Thoracic aorta (tissue), 2 donors: ENCODE measurements around the gene NOD2. TPM values are rescaled to one million over a fixed set of nuclear protein-coding genes. Genes with fewer than 3 reads are reported as not detected.

ENCODE experiments used
- ATAC-seq: fragments of 150-250 bp; one replicate; pipeline ENCODE4 v1.8.0; 2017; ENCODE audit warnings: low read depth; ENCODE audit not compliant: insufficient number of reproducible peaks, low FRiP score
- DNase-seq: peaks from one replicate; pipeline ENCODE4 v3.0.0-alpha.2; 2020; ENCODE audit warnings: low spot score
- H3K27ac ChIP-seq, 2 donors: fragments of 200-600 bp; sonication (generic); 1 replicate in 1 of 2; 2 replicates in 1 of 2; pipeline ENCODE4 v1.5.1; 2016; ENCODE audit warnings: mild to moderate bottlenecking in 2 of 2, moderate library complexity in 2 of 2
- H3K27me3 ChIP-seq: fragments of 200-600 bp; sonication (generic); replicated peaks from 2 replicates; pipeline ENCODE4 v1.6.0; 2016; ENCODE audit warnings: mild to moderate bottlenecking; ENCODE audit not compliant: insufficient read depth
- H3K36me3 ChIP-seq: fragments of 200-600 bp; sonication (generic); one replicate; pipeline ENCODE4 v1.5.1; 2016
- H3K4me1 ChIP-seq, 2 donors: fragments of 200-600 bp; sonication (generic); 1 replicate in 1 of 2; 2 replicates in 1 of 2; pipeline versions ENCODE4 v1.5.1 to v1.6.0; 2016; ENCODE audit warnings: low read depth in 2 of 2, mild to moderate bottlenecking in 1 of 2; ENCODE audit not compliant: control insufficient read depth in 1 of 2
- H3K4me3 ChIP-seq: fragments of 200-600 bp; sonication (generic); 2 replicates; pipeline ENCODE4 v1.5.1; 2016; ENCODE audit warnings: mild to moderate bottlenecking
- H3K9me3 ChIP-seq: fragments of 200-600 bp; sonication (generic); 2 replicates; pipeline ENCODE4 v1.5.1; 2016
- CTCF ChIP-seq: fragments of 200-600 bp; sonication (generic); IDR thresholded peaks from one replicate; pipeline ENCODE4 v1.5.1; 2019; ENCODE audit warnings: antibody characterized with exemption
- total RNA-seq, 2 donors: library from RNA; depleted of rRNA; stranded (reverse); fragments of >200 nt; gene quantifications; one replicate each; pipeline versions ENCODE4 v1.1.0 to v1.2.3, GENCODE V29; 2016

The NOD2 gene
- total RNA-seq, 2 donors from 2014 or later: 7.4 to 10.9 TPM

GRCh38 chr16:50702725-50703124 lies 9.3 kb downstream of the NOD2 start:
- DNase-seq (no peak), ATAC-seq (no peak)
- Histone ChIP-seq H3K27me3 (no peaks in the 10 kb centered on the region), H3K27ac (no peak overlapping the region), H3K4me1 (peaks cover under 1 to 9% of the 10 kb centered on the region in 2 donors), H3K9me3 (peaks cover 11% of the 10 kb centered on the region), H3K4me3 (no peak overlapping the region), H3K36me3 (no peaks in the 10 kb centered on the region)
- TF ChIP-seq CTCF: no peak

- ATAC-seq (no peak), DNase-seq (no peak)
- Histone ChIP-seq H3K4me3 (no peak overlapping the region), H3K4me1 (no peaks in the 10 kb centered on the region), H3K36me3 (no peaks in the 10 kb centered on the region), H3K9me3 (peaks cover 11% of the 10 kb centered on the region), H3K27ac (no peak overlapping the region), H3K27me3 (no peaks in the 10 kb centered on the region)
- TF ChIP-seq CTCF: no peak
These were observed 10.8 kb downstream of the NOD2 start for GRCh38 chr16:50704245-50704644.

DNA sequence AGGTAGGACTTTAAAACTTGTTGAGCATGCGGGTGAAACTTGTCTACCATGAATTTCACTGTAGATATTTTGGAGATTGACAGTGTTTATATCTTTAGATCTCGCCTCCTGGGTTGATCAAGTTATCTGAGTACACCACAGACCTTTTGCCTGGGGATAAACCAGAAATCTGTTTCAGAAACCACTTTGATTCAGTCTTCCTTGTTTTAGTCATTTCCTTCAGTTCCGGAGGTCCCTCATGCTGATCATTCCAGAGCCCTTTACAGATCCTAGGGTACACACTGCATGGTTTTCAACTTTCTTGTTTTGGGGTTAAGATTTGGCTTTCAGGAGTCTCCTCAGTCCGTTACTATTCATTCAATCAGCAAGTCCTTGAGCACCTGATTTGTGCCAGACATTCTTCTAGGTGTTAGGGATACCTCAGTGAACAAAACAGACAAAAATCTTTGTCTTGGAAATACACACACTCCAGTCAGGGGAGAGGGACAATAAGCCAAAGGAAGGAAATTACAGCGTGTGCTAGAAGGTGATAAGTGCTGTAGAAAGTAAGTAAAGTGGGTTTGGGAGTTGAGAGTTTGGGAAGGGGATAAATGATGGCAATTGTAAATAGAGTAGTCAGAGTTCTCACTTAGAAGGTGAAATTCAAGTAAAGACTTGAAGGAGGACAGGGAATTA lies 12.2 kb downstream of the NOD2 start:
- DNase-seq: no peak

GRCh38 chr16:50706250-50706649 lies 12.8 kb downstream of the NOD2 start:
- no peak overlapping the region for H3K27ac ChIP-seq
- H3K4me3 ChIP-seq: no peak overlapping the region
- H3K27me3 ChIP-seq: no peaks in the 10 kb centered on the region
- peaks cover under 1 to 3% of the 10 kb centered on the region in 2 donors for H3K4me1 ChIP-seq
- H3K36me3 ChIP-seq: no peaks in the 10 kb centered on the region
- DNase-seq (no peak), ATAC-seq (no peak)
- no peak for TF ChIP-seq CTCF
- peaks cover 11% of the 10 kb centered on the region for H3K9me3 ChIP-seq

More for the DNA sequence above, 12.2 kb downstream of the NOD2 start:
- H3K27ac ChIP-seq: no peak overlapping the region
- H3K4me3 ChIP-seq: no peak overlapping the region
- no peaks in the 10 kb centered on the region for H3K27me3 ChIP-seq
- no peaks in the 10 kb centered on the region for H3K4me1 ChIP-seq
- H3K36me3 ChIP-seq: no peaks in the 10 kb centered on the region
- ATAC-seq: no peak
- peaks cover 11% of the 10 kb centered on the region for H3K9me3 ChIP-seq
- no peak for TF ChIP-seq CTCF

DNA sequence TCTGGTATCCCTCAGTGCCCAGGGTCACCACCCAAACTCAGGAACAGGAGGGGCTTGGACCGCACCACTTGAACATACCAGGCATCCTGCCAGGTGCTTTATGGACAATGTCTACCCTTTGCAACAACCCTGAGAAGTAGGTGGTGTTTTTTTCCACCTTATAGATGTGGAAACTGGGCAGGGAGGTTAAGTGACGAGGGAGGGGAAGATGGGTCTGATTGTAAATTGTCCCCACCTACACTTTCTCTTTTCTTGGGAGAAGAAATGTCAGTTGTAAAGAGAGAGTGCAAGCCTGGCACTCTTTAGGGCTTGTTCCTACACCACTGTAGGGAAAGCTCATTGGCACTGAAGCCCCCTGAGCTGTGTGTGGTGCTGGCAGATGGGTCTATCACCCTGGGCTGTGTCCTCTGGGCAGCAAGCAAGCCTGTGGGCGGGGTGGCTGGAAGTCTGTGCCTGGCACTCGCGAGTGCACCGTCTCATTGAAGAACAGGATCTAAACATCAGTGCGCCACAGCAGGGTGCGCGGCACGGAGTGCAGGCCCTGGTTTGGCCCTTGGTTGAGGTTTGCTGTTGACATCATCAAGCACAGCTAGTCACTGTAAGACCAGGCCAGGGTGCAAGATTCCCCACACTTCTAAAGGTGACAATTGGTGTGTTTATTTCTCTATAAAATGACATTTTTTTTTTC lies 15.1 kb downstream of the NOD2 start:
- no peaks in the 10 kb centered on the region for H3K27me3 ChIP-seq
- peaks cover 6 to 13% of the 10 kb centered on the region in 2 donors for H3K4me1 ChIP-seq
- no peak for TF ChIP-seq CTCF
- ATAC-seq (no peak), DNase-seq (no peak)
- H3K9me3 ChIP-seq: peaks cover 11% of the 10 kb centered on the region
- H3K27ac ChIP-seq: no peak overlapping the region
- no peaks in the 10 kb centered on the region for H3K36me3 ChIP-seq
- no peak overlapping the region for H3K4me3 ChIP-seq
